DOHH2 (cell line): Measurements from ENCODE around the gene SLC28A1.

Experiments used
- H3F3A ChIP-seq: fragments of 200-600 bp; sonication (generic), shearing (Covaris generic); 2 replicates; pipeline ENCODE4 v1.6.0; 2016; ENCODE audit warnings: antibody characterized with exemption, mild to moderate bottlenecking; ENCODE audit not compliant: control insufficient read depth, insufficient read depth
- H3K27ac ChIP-seq: fragments of 200-600 bp; sonication (generic); 2 replicates; pipeline ENCODE4 v1.5.1; 2014; ENCODE audit warnings: low read depth, mild to moderate bottlenecking, low read length, moderate library complexity
- H3K27me3 ChIP-seq: fragments of 200-600 bp; sonication (generic); 2 replicates; pipeline ENCODE4 v1.6.1; 2014; ENCODE audit warnings: mild to moderate bottlenecking, low read length, mixed read lengths; ENCODE audit not compliant: control insufficient read depth
- H3K36me3 ChIP-seq: fragments of 200-600 bp; sonication (generic); 2 replicates; pipeline ENCODE4 v1.6.1; 2014; ENCODE audit warnings: mild to moderate bottlenecking, low read length, moderate library complexity, mixed read lengths; ENCODE audit not compliant: control insufficient read depth
- H3K4me1 ChIP-seq: fragments of 200-600 bp; sonication (generic); 2 replicates; pipeline ENCODE4 v1.6.1; 2014; ENCODE audit warnings: mild to moderate bottlenecking, low read length, mixed read lengths; ENCODE audit not compliant: control insufficient read depth
- H3K4me2 ChIP-seq: fragments of 200-600 bp; sonication (generic); 2 replicates; pipeline ENCODE4 v1.6.0; 2014; ENCODE audit warnings: mild to moderate bottlenecking, low read length, moderate library complexity
- H3K4me3 ChIP-seq: fragments of 200-600 bp; sonication (generic); 2 replicates; pipeline ENCODE4 v1.5.1; 2014; ENCODE audit warnings: mild to moderate bottlenecking, low read length, mixed read lengths
- H3K79me2 ChIP-seq: fragments of 200-600 bp; sonication (generic); 2 replicates; pipeline ENCODE4 v1.6.1; 2014; ENCODE audit warnings: mild to moderate bottlenecking, low read length, mixed read lengths; ENCODE audit not compliant: control insufficient read depth
- H3K9me2 ChIP-seq: fragments of 200-600 bp; sonication (generic); replicated peaks from 2 replicates; pipeline ENCODE4 v1.6.1; 2014; ENCODE audit warnings: mild to moderate bottlenecking, low read length, mixed read lengths; ENCODE audit not compliant: control insufficient read depth
- H3K9me3 ChIP-seq: fragments of 200-600 bp; sonication (generic); 2 replicates; pipeline ENCODE4 v1.6.1; 2014; ENCODE audit warnings: antibody characterized with exemption, low read length, mixed read lengths; ENCODE audit not compliant: control insufficient read depth, insufficient read depth
- H4K20me1 ChIP-seq: fragments of 200-600 bp; sonication (generic); 2 replicates; pipeline ENCODE4 v1.6.0; 2014; ENCODE audit warnings: low read depth, mild to moderate bottlenecking, antibody characterized with exemption, low read length, moderate library complexity; ENCODE audit not compliant: control insufficient read depth, insufficient read depth
- EZH2phosphoT487 ChIP-seq: fragments of 200-600 bp; sonication (generic); IDR thresholded peaks from 2 replicates; pipeline ENCODE4 v1.6.1; 2017; ENCODE audit warnings: borderline replicate concordance, mild to moderate bottlenecking, antibody characterized with exemption, low read length, moderate library complexity, mixed read lengths
- TF ChIP-seq, protein P1 (sequence below): fragments of 200-600 bp; sonication (generic); IDR thresholded peaks from one replicate; pipeline ENCODE4 v1.5.1; 2014; ENCODE audit warnings: antibody characterized with exemption, mild to moderate bottlenecking, low read depth, low read length; ENCODE audit not compliant: poor library complexity, severe bottlenecking

The SLC28A1 gene

DNA sequence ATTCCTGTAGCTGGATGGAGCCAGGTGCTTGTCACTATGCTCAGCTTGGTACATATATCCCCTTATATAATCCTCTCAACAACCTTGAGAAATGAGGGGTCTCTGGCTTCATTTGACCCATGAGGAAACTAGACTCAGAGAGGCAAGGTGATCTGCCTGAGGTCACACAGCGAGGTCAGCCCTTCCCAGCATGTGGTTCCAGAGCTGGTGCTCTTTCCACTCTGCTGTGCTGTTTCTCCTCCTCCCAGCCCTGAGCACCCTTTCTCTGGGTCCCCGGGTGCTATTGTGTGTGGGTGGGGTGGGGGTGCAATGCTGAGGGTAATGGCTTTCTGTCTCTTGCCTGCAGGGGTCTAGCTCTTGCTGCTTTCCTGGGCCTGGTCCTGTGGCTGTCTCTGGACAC, 19.3 kb downstream of the SLC28A1 start:
- Histone ChIP-seq H3K4me3 (no peak overlapping the region), H3F3A (no peaks in the 10 kb centered on the region), H3K27ac (no peak overlapping the region), H4K20me1 (no peaks in the 10 kb centered on the region), H3K27me3 (no peaks in the 10 kb centered on the region), H3K9me2 (no peaks in the 10 kb centered on the region), H3K4me2 (no peak overlapping the region), H3K9me3 (0 out of 2 replicates have a peak, but pooled peaks cover 6% of the 10 kb centered on the region), H3K36me3 (no peaks in the 10 kb centered on the region), H3K79me2 (no peaks in the 10 kb centered on the region), H3K4me1 (no peaks in the 10 kb centered on the region)
- TF ChIP-seq, protein P1, sequence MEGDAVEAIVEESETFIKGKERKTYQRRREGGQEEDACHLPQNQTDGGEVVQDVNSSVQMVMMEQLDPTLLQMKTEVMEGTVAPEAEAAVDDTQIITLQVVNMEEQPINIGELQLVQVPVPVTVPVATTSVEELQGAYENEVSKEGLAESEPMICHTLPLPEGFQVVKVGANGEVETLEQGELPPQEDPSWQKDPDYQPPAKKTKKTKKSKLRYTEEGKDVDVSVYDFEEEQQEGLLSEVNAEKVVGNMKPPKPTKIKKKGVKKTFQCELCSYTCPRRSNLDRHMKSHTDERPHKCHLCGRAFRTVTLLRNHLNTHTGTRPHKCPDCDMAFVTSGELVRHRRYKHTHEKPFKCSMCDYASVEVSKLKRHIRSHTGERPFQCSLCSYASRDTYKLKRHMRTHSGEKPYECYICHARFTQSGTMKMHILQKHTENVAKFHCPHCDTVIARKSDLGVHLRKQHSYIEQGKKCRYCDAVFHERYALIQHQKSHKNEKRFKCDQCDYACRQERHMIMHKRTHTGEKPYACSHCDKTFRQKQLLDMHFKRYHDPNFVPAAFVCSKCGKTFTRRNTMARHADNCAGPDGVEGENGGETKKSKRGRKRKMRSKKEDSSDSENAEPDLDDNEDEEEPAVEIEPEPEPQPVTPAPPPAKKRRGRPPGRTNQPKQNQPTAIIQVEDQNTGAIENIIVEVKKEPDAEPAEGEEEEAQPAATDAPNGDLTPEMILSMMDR, result no peak
- no peak for TF ChIP-seq EZH2phosphoT487

DNA sequence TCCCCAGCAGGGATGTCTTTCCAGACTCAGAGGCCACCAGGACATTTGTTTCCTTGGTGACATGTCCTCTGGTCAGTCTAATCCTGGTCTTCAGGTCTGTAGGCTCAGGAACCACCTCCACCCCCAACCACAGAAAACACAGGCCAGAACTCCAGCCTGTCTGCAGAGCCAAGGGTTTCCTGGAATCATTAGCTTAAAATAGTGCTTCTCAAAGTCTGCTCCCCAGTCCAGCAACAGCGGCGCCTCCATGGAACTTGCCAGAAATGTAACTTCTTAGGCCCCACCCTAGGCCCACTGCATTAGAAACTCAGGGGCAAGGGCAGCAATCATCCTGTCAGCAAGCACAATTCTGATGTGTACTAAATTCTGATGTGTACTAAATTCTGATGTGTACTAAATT, 20.0 kb downstream of the SLC28A1 start:
- Histone ChIP-seq H3K9me3 (0 out of 2 replicates have a peak, but pooled peaks cover 6% of the 10 kb centered on the region), H3K79me2 (no peaks in the 10 kb centered on the region), H3K27ac (no peak overlapping the region), H3K27me3 (no peaks in the 10 kb centered on the region), H3K36me3 (no peaks in the 10 kb centered on the region), H3K4me2 (no peak overlapping the region), H3K9me2 (no peaks in the 10 kb centered on the region), H3F3A (no peaks in the 10 kb centered on the region), H3K4me3 (no peak overlapping the region), H3K4me1 (no peaks in the 10 kb centered on the region), H4K20me1 (no peaks in the 10 kb centered on the region)
- no peak for TF ChIP-seq EZH2phosphoT487
- TF ChIP-seq, protein P1, result no peak

DNA sequence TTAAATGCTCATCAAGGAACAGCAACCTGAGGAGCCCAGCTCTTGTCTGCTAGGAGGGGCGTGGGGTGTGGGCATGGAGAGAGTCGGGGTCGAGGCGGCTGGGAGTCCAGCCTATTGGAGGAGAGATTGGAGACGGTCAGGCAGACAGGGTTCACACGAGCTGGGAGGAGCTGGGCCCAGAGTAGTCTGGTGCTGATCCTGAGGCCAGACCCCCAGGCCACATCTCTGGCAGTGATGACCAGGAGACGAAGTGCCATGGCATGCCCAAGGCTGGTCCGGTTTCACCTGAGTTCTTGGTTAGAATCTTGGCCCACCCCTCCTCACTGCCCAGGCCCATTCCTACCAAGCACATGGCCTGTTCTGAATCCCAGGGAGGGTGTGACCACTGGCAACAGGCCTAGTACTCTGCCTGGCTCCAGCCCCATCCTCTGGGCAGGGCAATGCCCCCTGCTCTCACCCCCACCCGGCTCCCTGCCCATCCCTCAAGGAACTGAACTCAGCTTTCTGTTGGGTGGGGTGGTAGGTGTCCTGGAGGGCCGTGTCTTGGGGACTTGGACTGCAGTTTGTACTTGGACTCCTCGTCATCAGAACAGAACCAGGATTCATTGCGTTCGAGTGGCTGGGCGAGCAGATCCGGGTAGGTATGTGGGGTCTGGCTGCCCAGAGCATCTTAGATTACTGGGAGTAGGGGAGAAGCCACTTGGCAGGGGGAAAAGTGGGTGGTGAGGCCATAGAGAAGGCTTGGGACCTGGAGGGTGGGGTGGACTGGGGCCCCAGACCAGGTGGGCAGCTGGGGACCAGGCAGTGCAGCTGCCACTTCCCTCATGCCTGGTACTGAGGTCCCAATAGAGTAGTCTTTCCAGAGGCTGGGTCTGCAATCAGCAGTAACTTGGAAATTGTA, 20.8 kb downstream of the SLC28A1 start:
- Histone ChIP-seq H3K27me3 (no peaks in the 10 kb centered on the region), H3K9me2 (no peaks in the 10 kb centered on the region), H3K36me3 (no peaks in the 10 kb centered on the region), H3K4me1 (no peaks in the 10 kb centered on the region), H3K27ac (no peak overlapping the region), H3K79me2 (no peaks in the 10 kb centered on the region), H3F3A (no peaks in the 10 kb centered on the region), H4K20me1 (no peaks in the 10 kb centered on the region), H3K9me3 (0 out of 2 replicates have a peak, but pooled peaks cover 6% of the 10 kb centered on the region), H3K4me2 (no peak overlapping the region), H3K4me3 (no peak overlapping the region)
- TF ChIP-seq EZH2phosphoT487, result no peak
- TF ChIP-seq, protein P1, result no peak
